HCT116 (cell line): Measurements from ENCODE around the gene RPRD1B. TPM values are rescaled to one million over a fixed set of nuclear protein-coding genes. Genes with fewer than 3 reads are reported as not detected.

Experiments used
- ATAC-seq: fragments of 200-7000 bp; cut with Tn5 transposase; 2 replicates; pipeline ENCODE4 v1.9.1; 2020; ENCODE audit warnings: mild to moderate bottlenecking, moderate library complexity
- BruUV-seq: library from RNA; stranded (reverse); fragments of 400-500 nt; replicated peaks from 2 replicates; lab custom pipeline; 2021; lab: Mats Ljungman, UMichigan
- CTCF ChIA-PET: fragments of 300-600 bp; sonication (Branson Sonifier 250); formaldehyde crosslinking; loops from one replicate; lab custom pipeline; 2021; ENCODE audit warnings: antibody characterized with exemption; lab: Charles Lee
- POLR2A ChIA-PET: fragments of 300-600, 350-600 bp; sonication (Branson Sonifier 250); formaldehyde crosslinking; loops from one replicate; lab custom pipeline; 2021; ENCODE audit warnings: antibody characterized with exemption; lab: Charles Lee
- RAD21 ChIA-PET, 2 experiments: fragments of 300-600 bp; sonication (Branson Sonifier 250); formaldehyde crosslinking; loops; one replicate each; lab custom pipeline; 2023; ENCODE audit warnings: low total read pairs in 2 of 2; ENCODE audit not compliant: uncharacterized antibody in 2 of 2, unreplicated experiment in 2 of 2, low non-redundant PET in 1 of 2; lab: Charles Lee
- DNase-seq: peaks from one replicate; pipeline ENCODE4 v3.0.0-alpha.2; 2010; ENCODE audit warnings: low read depth, low spot score
- H2AFZ ChIP-seq: fragments of 200-600 bp; shearing (Covaris generic), sonication (generic); 2 replicates; pipeline ENCODE4 v1.6.1; 2017; ENCODE audit warnings: low read depth, mixed run types, mixed read lengths, antibody characterized with exemption, low read length; ENCODE audit not compliant: poor library complexity, severe bottlenecking
- H3K27ac ChIP-seq: 2 replicates; pipeline ENCODE4 v1.5.1; 2012; ENCODE audit warnings: low read depth, low read length
- H3K27me3 ChIP-seq: fragments of 200-600 bp; sonication (generic); 2 replicates; pipeline ENCODE4 v1.6.1; 2016; ENCODE audit warnings: mixed run types, low read length, mixed read lengths; ENCODE audit not compliant: insufficient read depth
- H3K36me3 ChIP-seq, 2 experiments: fragments of 200-500 bp in 1 of 2; fragments of 200-600 bp in 1 of 2; sonication (Bioruptor generic) in 1 of 2; sonication (generic) in 1 of 2; 2 replicates each; pipeline versions ENCODE4 v1.5.1 to v1.6.1; 2014 to 2016; ENCODE audit warnings: low read length in 2 of 2, inconsistent platforms in 1 of 2, mixed read lengths in 1 of 2, mixed run types in 1 of 2; ENCODE audit not compliant: insufficient read depth in 2 of 2, control insufficient read depth in 1 of 2
- H3K4me1 ChIP-seq, 2 experiments: fragments of 200-600 bp in 1 of 2; sonication (generic) in 1 of 2; 2 replicates each; pipeline versions ENCODE4 v1.5.1 to v1.6.1; 2012 to 2017; ENCODE audit warnings: low read length in 2 of 2, inconsistent platforms in 1 of 2, mild to moderate bottlenecking in 1 of 2, mixed read lengths in 1 of 2, mixed run types in 1 of 2, moderate library complexity in 1 of 2; ENCODE audit not compliant: insufficient read depth in 2 of 2, control insufficient read depth in 1 of 2
- H3K4me2 ChIP-seq: fragments of 200-600 bp; sonication (generic); 2 replicates; pipeline ENCODE4 v1.6.1; 2017; ENCODE audit warnings: mixed run types, low read length, mixed read lengths
- H3K4me3 ChIP-seq, 2 experiments: fragments of 200-600 bp in 1 of 2; sonication (generic) in 1 of 2; replicated peaks in 1 of 2; 2 replicates each; pipeline ENCODE4 v1.5.1; 2011 to 2016; ENCODE audit warnings: low read length in 2 of 2, control low read depth in 1 of 2, low read depth in 1 of 2, mild to moderate bottlenecking in 1 of 2, mixed read lengths in 1 of 2, mixed run types in 1 of 2
- H3K79me2 ChIP-seq: fragments of 200-600 bp; sonication (generic); 2 replicates; pipeline ENCODE4 v1.6.1; 2017; ENCODE audit warnings: mild to moderate bottlenecking, mixed run types, low read length, moderate library complexity, mixed read lengths; ENCODE audit not compliant: insufficient read depth
- H3K9ac ChIP-seq: fragments of 200-600 bp; sonication (generic); 2 replicates; pipeline ENCODE4 v1.6.1; 2016; ENCODE audit warnings: low read length, mixed read lengths
- H3K9me2 ChIP-seq: fragments of 200-600 bp; sonication (generic), shearing (Covaris generic); 2 replicates; pipeline ENCODE4 v1.6.1; 2017; ENCODE audit warnings: mixed run types, mild to moderate bottlenecking, moderate library complexity; ENCODE audit not compliant: insufficient read depth
- H3K9me3 ChIP-seq, 2 experiments: fragments of 200-500 bp in 1 of 2; fragments of 200-600 bp in 1 of 2; sonication (Bioruptor generic) in 1 of 2; sonication (generic) in 1 of 2; 2 replicates each; pipeline ENCODE4 v1.6.1; 2014 to 2017; ENCODE audit warnings: low read length in 2 of 2, mixed read lengths in 2 of 2, inconsistent platforms in 1 of 2, low read depth in 1 of 2, mild to moderate bottlenecking in 1 of 2, mixed run types in 1 of 2, moderate library complexity in 1 of 2; ENCODE audit not compliant: control insufficient read depth in 1 of 2, insufficient read depth in 1 of 2
- H4K20me1 ChIP-seq: fragments of 200-600 bp; sonication (generic), shearing (Covaris generic); 2 replicates; pipeline ENCODE4 v1.6.1; 2017; ENCODE audit warnings: mixed run types, mild to moderate bottlenecking, moderate library complexity; ENCODE audit not compliant: insufficient read depth
- CBX3 ChIP-seq: IDR thresholded peaks from 2 replicates; pipeline ENCODE4 v1.6.1; 2012; ENCODE audit warnings: low read depth
- CEBPB ChIP-seq: IDR thresholded peaks from 2 replicates; pipeline ENCODE4 v1.6.1; 2012; ENCODE audit warnings: low read depth
- ELF1 ChIP-seq: IDR thresholded peaks from 2 replicates; pipeline ENCODE4 v1.6.1; 2012; ENCODE audit warnings: low read depth, borderline replicate concordance
- EZH2 ChIP-seq: fragments of 200-600 bp; sonication (generic); IDR thresholded peaks from 2 replicates; pipeline ENCODE4 v1.6.1; 2017; ENCODE audit warnings: antibody characterized with exemption, mixed run types
- JUND ChIP-seq: IDR thresholded peaks from 2 replicates; pipeline ENCODE4 v1.6.1; 2012
- POLR2A ChIP-seq: IDR thresholded peaks from 2 replicates; pipeline ENCODE4 v1.7.0; 2011; ENCODE audit warnings: borderline replicate concordance; ENCODE audit not compliant: insufficient read depth, insufficient read length; ENCODE audit errors: extremely low read depth
- POLR2AphosphoS5 ChIP-seq: IDR thresholded peaks from 2 replicates; pipeline ENCODE4 v1.6.1; 2011; ENCODE audit warnings: mild to moderate bottlenecking, low read depth, low read length, moderate library complexity
- RAD21 ChIP-seq: IDR thresholded peaks from 2 replicates; pipeline ENCODE4 v1.6.1; 2012; ENCODE audit warnings: low read depth, mild to moderate bottlenecking
- SIN3A ChIP-seq: IDR thresholded peaks from 2 replicates; pipeline ENCODE4 v1.6.1; 2012; ENCODE audit warnings: low read depth
- SP1 ChIP-seq: IDR thresholded peaks from 2 replicates; pipeline ENCODE4 v1.6.1; 2012; ENCODE audit warnings: low read depth
- SRF ChIP-seq: IDR thresholded peaks from 2 replicates; pipeline ENCODE4 v1.6.1; 2012; ENCODE audit warnings: low read depth
- TCF7L2 ChIP-seq: IDR thresholded peaks from 2 replicates; pipeline ENCODE4 v1.7.0; 2011; ENCODE audit warnings: borderline replicate concordance, inconsistent platforms; ENCODE audit not compliant: insufficient read depth, insufficient read length; ENCODE audit errors: extremely low read depth
- YY1 ChIP-seq: IDR thresholded peaks from 2 replicates; pipeline ENCODE4 v1.6.1; 2011; ENCODE audit warnings: low read length, low read depth, moderate library complexity, mild to moderate bottlenecking; ENCODE audit not compliant: insufficient replicate concordance; ENCODE audit errors: extremely low read depth
- ZFX ChIP-seq: fragments of 450-650 bp; IDR thresholded peaks from 2 replicates; pipeline ENCODE4 v1.6.1; 2017
- ZNF274 ChIP-seq: fragments of 200-500 bp; sonication (Bioruptor generic); IDR thresholded peaks from 2 replicates; pipeline ENCODE4 v1.6.1; 2014; ENCODE audit warnings: mild to moderate bottlenecking, low read depth, low read length, inconsistent platforms
- intact Hi-C: fragments of 100-400 bp; cut with micrococcal nuclease; formaldehyde crosslinking; loops from 2 replicates; pipeline ENCODE4 v1.10.0; 2022
- total RNA-seq: library from RNA; stranded (reverse); gene quantifications from one replicate; pipeline ENCODE4 v1.2.1, GENCODE V29; 2021; ENCODE audit not compliant: unreplicated experiment
- TF ChIP-seq, protein P1 (sequence below): IDR thresholded peaks from 2 replicates; pipeline ENCODE4 v1.6.1; 2012
- TF ChIP-seq, protein P2 (sequence below): IDR thresholded peaks from 2 replicates; pipeline ENCODE4 v1.6.1; 2012

The RPRD1B gene
- total RNA-seq, 1 experiment from 2014 or later = 30.7 TPM

DNA sequence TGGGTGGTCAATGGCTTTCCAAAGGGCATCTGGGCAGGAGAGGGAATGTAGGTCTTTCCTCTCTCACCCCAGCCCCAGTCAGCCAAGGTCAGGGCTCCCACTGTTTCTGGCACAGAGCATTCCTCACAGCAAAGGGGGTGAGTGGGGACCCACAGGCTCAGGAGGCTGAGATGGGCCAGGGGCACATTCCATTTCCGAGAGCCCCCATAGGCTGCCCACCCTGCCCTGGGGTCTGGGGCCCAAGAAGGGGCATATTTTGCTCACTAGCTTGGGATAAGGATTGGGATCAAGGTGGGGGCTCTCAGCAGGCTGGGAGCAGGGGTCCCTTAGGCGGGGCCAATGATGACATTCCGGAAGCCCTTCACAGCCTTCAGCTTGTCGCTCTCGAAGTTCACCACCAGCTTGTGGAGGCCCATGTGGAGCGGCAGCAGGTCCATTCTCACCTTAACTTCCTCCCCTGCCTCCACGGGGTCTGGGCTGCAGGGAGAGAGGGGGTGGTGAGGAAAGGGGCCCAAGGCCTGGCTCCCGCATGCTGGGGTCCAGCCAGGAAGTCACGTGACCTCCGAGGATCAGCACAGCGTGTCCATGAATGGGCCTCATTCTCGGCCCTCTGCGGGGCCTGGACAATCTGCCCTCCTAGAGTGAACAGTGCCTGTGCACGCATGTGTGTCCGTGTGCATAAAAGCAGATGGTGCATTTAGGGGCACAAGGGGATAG is 96.5 kb downstream of the RPRD1B start (continued):
- no peak for TF ChIP-seq RAD21
- no peak for TF ChIP-seq JUND
- TF ChIP-seq POLR2AphosphoS5 = no peak
- TF ChIP-seq TCF7L2 = no peak
- no peak for TF ChIP-seq EZH2
- TF ChIP-seq CEBPB = no peak
- TF ChIP-seq, protein P1, sequence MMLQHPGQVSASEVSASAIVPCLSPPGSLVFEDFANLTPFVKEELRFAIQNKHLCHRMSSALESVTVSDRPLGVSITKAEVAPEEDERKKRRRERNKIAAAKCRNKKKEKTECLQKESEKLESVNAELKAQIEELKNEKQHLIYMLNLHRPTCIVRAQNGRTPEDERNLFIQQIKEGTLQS = no peak
- no peak for TF ChIP-seq POLR2A
- no peak for TF ChIP-seq SIN3A
- no peak for TF ChIP-seq YY1
- TF ChIP-seq ZFX = no peak
- TF ChIP-seq CBX3 = no peak
- TF ChIP-seq, all 23 proteins: peak for 0

DNA sequence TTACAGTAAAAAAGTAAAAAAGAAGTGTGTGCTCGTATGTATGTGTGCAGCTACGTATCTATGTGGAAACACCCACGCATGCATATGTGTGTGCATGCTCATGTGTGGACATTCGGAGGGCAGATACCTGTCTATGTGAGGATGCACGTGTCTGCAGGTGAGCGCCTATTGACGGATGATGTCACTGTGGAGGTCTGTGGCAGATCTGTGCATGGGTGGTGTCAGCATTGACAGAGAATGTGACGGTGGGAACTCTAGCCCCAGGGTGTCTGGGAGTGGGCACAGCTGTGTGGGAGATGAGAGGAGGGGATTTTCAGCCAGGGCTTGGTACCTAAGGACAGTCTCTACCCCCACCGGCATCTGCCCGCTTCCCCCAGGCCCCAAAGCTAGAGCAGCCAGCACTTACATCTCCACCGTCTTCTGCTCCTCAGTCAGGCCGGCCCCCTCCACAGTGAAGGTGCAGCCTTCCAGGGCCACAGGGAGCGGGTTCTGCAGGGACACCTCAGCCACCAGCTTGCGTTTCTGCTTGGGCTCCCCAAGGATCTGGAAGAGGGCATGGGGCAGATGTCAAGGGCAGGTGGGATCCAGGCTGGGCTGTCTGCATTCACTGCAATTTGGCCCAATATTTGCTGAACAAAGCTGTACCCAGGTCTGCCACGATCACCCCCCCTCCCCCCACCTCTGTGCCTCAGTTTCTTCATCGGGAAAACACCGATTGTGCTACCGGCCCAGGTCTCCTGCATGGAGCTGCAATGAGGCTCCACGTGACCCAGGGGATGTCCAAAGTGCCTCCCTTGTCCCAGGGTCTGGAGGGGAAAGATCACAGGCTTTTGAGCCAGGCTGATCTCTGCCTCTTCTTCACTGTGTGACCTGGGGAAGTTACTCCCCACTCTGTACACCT is 97.4 kb downstream of the RPRD1B start:
- CTCF ChIA-PET = no interaction called here
- no peak overlapping the region for H3K27ac ChIP-seq

More for the DNA sequence above, 97.4 kb downstream of the RPRD1B start:
- H3K4me1 ChIP-seq = peaks cover 33 to 36% of the 10 kb centered on the region in 2 experiments
- ChIA-PET POLR2A (no interaction called here), RAD21 (no interaction called here)
- H3K27me3 ChIP-seq = no peaks in the 10 kb centered on the region
- no peak for DNase-seq
- H4K20me1 ChIP-seq = no peaks in the 10 kb centered on the region
- no peaks in the 10 kb centered on the region for H3K79me2 ChIP-seq
- TF ChIP-seq, protein P2, sequence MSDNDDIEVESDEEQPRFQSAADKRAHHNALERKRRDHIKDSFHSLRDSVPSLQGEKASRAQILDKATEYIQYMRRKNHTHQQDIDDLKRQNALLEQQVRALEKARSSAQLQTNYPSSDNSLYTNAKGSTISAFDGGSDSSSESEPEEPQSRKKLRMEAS = no peak
- TF ChIP-seq SP1 (no peak), ZNF274 (no peak), CBX3 (no peak), SRF (no peak), CEBPB (no peak), POLR2A (no peak), POLR2AphosphoS5 (no peak), ELF1 (no peak), JUND (no peak)
- TF ChIP-seq, protein P1 = no peak
- ATAC-seq = no peak
- no TSS peak for BruUV-seq
- H3K36me3 ChIP-seq = no peaks in the 10 kb centered on the region
- no peak overlapping the region for H3K4me3 ChIP-seq
- no peak overlapping the region for H3K4me2 ChIP-seq
- H2AFZ ChIP-seq = no peak overlapping the region
- intact Hi-C loops = no loop called here
- no peaks in the 10 kb centered on the region for H3K9me3 ChIP-seq
- H3K9me2 ChIP-seq = no peaks in the 10 kb centered on the region
- no peak overlapping the region for H3K9ac ChIP-seq
